GM18951 (cell line): ENCODE results near the gene TNP2.

Source experiments
- POLR2A ChIP-seq: IDR thresholded peaks from 4 replicates; pipeline ENCODE4 v1.6.1; 2011; ENCODE audit warnings: mild to moderate bottlenecking; ENCODE audit not compliant: insufficient read length, insufficient read depth; ENCODE audit errors: extremely low read depth
- in situ Hi-C: fragments of 300-500 bp; cut with MboI; formaldehyde crosslinking; loops from one replicate; pipeline ENCODE4 v1.12.0; 2022; ENCODE audit warnings: low sequenced_read_pairs, mixed read lengths, inconsistent platforms; ENCODE audit not compliant: unreplicated experiment

Gene TNP2

DNA sequence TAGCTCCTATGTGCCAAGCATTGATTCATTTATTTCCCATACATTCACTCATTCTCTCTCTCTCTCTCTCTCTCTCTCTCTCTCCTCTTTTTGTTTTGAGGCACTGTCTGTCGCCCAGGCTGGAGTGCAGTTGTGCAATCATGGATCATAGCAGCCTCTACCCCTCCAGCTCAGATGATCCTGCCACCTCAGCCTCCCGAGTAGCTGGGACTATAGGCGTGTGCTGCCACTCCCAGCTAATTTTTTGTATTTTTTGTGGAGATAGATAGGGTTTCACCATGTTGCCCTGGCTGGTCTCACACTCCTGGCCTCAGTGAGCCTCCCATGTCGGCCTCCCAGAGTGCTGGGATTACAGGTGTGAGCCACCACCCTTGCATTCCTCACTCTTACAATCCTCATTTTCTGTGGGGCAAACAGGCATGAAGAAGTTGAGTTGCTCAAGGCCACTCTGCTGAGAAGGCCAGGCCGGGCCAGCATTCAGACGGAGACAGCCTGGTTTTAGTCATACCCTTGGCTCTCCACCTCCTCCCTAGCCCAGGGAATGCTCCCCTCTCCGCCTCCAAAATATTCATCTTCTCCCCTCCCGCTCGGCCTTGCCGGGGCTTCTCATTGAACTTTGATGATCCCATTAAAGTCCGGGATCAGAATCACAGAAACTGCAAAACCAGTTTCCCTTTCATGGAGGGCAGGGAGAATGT lies 7.9 kb upstream of the TNP2 start:
- TF ChIP-seq POLR2A = no peak
- in situ Hi-C loops = no loop called here

- in situ Hi-C loops = no loop called here
- no peak for TF ChIP-seq POLR2A
These were observed 7.2 kb upstream of the TNP2 start, which contains the start of gene PRM2 for GRCh38 chr16:11276143-11276895. Gene PRM2, minus strand, starts transcription at chr16:11276480. Its CDS starts 110 bp downstream, at chr16:11276370.

GRCh38 chr16:11274964-11275363 lies 5.8 kb upstream of the TNP2 start:
- in situ Hi-C loops = no loop called here
- no peak for TF ChIP-seq POLR2A

- no peak for TF ChIP-seq POLR2A
- in situ Hi-C loops = no loop called here
These were observed 4.7 kb upstream of the TNP2 start for GRCh38 chr16:11273721-11274324.

GRCh38 chr16:11272921-11273720 lies 4.0 kb upstream of the TNP2 start, which contains the start of gene PRM3:
Gene PRM3, minus strand, starts transcription at chr16:11273629. Its CDS starts 34 bp downstream, at chr16:11273595.
- in situ Hi-C loops = no loop called here
- TF ChIP-seq POLR2A = no peak

DNA sequence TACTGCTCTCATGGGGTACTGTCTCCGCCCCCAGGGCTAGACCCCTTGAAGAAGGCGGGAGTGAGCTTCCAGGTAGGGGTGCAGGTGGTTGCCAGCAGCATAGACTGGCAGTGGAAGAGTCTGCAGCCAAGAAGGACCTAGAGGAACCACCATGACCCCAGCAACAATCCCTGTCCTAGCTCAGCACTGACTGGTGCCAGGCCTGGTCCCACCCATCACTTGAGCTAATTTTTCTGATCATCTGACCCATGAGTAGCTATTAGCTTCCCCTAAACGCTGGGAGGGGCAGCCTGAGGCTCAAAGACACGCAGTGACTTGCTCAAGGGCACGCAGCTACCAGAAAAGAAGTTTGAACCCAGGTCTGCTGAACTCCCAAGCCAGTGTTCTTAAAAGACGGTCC lies 3.4 kb upstream of the TNP2 start:
- TF ChIP-seq POLR2A = no peak
- in situ Hi-C loops = no loop called here

DNA sequence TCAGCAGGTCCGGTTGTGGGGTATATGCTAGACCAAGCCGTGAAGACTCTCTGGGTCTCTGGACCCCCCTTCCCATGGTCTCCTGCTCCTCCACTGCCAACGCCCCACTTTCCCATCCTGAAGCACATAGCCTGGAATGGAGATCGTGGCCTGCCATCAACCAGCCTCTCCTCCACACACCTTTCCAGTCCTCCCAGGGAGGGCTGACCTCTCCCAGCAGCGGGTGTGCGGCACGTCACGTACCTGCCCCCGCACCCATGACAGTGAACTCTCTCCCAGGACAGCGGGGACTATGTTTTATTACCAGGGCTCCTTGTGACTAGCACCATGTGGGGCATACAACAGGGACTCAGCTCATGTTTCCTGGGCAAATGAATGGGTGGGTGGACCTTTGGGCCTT lies 2.5 kb upstream of the TNP2 start:
- in situ Hi-C loops = no loop called here

GRCh38 chr16:11270602-11271162 lies 1.6 kb upstream of the TNP2 start:
- no peak for TF ChIP-seq POLR2A

More for the DNA sequence above, 2.5 kb upstream of the TNP2 start:
- no peak for TF ChIP-seq POLR2A

DNA sequence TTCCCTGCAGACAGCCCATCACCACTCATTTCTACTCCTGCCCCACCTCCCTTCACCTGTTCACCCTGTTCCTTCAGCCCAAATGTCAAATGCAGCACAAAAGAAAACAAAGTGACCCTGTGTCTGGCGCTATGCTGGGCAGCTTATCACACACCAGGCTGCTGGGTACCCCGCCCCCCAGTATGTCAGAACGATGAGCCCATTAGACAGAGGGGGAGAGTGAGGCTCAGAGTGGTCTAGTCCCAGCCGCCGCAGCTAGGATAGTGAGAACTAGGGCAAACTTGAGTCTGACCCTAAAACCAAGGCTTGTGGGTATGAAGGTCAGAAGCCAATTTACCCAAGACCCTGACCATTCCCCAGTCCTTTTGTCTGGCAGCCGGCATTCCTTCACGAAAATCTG lies 4.0 kb downstream of the TNP2 start:
- no peak for TF ChIP-seq POLR2A
- in situ Hi-C loops = no loop called here

More at GRCh38 chr16:11270602-11271162, 1.6 kb upstream of the TNP2 start:
- in situ Hi-C loops = no loop called here

GRCh38 chr16:11264155-11264832 lies 4.8 kb downstream of the TNP2 start:
- TF ChIP-seq POLR2A = no peak
- in situ Hi-C loops = loop anchor here (5.0 kb wide), 1 partner anchor 83 kb away; the partner anchor contains the start of gene RMI2

- TF ChIP-seq POLR2A = no peak
- in situ Hi-C loops = loop anchor here (5.0 kb wide), 1 partner anchor 84 kb away; the partner anchor contains the start of gene RMI2
These were observed 5.4 kb downstream of the TNP2 start for GRCh38 chr16:11263737-11264136.

- TF ChIP-seq POLR2A = no peak
- in situ Hi-C loops = loop anchor here (5.0 kb wide), 1 partner anchor 84 kb away; the partner anchor contains the start of gene RMI2
These were observed 6.2 kb downstream of the TNP2 start for GRCh38 chr16:11262915-11263314.
